ENCODE measurements around the gene HPCAL1. TPM values are rescaled to one million over a fixed set of nuclear protein-coding genes. Genes with fewer than 3 reads are reported as not detected.

HPCAL1 gene
- polyA plus RNA-seq, 1 donor: 48.5 TPM

DNA sequence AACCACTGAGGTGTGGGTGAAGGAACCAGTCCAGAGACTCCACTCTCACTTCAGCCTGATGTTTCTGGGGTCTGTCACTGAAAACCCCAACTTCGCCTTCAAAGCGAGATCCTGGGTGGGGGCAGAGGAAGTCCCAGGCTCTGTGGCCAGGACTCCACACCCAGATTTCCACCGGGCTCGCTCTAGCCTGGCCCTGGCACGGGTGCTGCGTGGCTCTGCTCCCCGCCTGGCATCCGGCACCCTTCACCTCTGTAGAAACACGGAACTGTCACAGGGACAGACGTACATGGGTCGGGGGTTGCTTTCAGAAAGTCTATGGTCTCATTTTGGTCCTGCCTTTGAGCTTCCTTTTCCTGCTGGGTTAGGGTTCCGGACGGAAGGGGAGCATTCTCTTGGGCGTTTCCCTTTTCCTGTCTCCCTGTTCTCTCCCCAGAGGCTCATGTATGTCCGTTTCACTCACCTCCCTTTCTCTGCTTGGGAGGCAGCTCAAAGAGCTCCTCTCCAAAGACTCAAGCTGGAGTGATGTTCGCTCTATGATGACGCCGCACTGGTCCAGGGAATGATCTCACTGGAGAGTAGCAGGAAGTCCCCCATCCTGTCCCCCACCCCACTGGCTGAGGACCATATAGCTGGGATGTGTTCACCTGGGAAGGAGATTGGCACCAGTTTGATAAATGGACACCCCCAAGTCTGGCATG, 103.9 kb downstream of the HPCAL1 start:
- no peak for DNase-seq (ENCODE audit: low read depth)

- no peak for DNase-seq (ENCODE audit: low read depth)
Measured at GRCh38 chr2:10407432-10407831, 104.7 kb downstream of the HPCAL1 start.

DNA sequence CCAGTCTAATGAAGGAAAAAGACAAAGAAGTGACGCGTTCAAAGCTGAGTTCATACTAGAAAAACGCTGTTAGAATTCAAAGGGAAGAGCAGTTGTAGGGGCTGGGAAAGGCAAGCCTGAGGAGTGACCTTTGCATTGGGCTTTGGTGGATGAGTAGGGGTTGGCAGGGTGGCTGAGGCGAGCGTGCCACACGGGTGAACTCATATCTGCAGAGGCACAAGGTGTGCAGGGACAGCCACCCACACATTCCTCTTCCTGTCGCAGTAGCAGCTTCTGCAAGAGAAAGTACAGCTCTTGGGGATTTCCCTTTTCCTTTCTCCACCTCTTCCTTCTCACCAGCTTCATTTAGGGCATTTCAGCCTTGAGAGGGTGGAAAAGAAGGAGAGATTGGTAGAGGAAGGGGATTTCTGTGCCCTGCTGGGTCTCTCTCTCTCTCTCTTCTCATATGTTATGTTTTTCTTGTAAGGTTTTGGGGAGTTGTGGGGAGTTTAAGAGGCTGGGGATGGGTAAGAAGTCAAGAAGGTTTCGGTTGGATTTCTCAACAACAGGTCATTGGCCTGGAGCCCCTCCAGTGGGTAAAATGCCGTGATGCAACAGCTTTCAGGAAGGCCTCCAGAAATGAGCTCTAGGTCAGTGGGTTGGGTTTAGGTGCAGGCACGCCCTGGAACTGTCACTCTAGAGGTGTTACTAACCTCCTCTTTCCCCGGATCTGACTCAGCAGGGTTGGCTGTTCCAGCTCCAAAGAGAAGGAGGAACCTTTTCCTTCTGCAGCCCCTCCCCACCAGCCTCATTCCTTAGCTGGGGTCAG, 105.3 kb downstream of the HPCAL1 start:
- DNase-seq (ENCODE audit: low read depth): no peak

GRCh38 chr2:10408649-10409579, 106.2 kb downstream of the HPCAL1 start:
- no peak for DNase-seq (ENCODE audit: low read depth)

DNA sequence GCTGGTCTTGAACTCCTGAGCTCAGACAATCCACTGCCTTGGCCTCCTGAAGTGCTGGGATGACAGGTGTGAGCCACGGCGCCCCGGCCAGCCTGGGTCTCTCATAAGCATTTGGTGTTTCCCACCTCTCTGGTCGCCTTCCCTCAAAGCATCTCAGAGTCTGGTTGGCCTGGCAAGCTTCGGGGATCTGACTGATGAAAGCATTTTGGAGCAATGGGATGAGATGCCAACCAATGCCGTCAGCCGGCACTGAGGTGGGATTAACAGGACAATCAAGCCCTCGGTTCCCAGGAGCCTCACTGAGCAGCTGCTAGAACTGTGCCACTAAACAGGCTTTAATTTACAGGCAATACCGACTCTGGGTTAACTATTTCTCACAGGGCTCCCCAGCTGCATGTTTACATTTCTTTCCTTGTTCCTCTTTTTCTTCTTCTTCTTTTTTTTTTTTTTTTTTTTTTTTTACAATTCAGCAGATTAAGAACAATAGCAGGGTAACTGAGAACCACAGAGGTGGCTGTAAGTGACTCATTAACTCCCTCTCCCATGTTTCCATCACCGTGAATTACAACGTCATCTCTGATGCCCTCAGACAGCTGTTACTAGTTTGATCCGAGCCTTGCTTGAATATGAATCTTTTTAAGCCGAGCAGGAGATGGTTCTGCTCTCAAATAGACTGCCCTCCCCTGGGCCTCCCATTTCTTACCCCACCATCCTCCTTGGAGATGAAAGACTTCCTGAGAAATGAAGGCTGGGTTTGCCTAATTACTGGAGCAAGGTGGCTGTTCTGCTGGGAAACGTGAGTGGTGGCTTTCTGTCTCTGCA, 107.5 kb downstream of the HPCAL1 start:
- no peak for DNase-seq (ENCODE audit: low read depth)

DNA sequence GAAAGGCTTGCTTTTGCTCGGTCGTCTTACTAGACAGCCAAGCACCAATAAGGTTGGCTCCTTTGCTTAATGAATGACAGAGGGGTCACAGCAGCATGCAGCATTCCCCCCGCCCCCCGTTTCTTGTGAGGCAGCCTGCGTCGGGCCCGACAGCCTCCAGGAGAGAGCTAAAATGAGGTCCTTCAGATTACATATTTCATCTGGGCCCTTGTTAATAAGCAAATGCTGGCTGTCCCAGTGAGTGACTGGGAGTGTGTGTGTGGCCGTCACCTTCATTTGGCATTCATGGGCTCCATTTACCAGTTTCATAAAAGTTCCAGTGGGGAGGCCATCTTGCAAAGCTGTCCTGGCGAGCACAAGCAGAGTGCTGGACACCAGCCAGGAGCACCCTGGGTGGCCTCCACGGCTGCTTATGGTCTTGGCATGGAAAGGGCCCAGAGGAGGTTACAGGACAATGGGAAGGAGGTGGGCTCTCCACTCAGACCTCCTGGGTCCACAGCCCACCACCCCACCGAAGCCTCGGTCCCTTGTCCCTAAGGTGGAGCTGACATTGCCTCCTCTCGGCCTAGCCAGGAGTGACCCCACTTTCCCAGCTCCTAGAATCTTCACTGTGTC, 108.2 kb downstream of the HPCAL1 start:
- DNase-seq (ENCODE audit: low read depth): no peak

DNA sequence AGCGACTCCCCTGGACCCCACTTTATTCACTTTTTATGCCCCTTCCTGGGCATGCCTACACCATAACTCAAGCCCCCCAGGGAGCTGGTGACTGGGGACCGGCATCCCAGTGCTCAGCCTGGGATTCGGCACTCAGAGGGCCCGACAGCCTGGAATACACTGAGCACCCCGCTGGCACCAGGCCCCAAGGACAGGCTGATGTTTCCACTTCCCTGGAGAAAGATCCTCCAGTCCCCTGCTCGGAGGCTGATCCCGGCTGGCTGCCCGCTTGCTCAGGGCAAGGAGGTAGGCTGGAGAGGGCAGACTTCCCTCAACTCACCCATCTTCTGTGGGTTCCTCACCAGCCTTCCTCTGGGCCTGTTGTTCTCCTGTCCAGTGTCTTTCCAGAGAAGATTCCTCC, 108.9 kb downstream of the HPCAL1 start:
- no peak for DNase-seq (ENCODE audit: low read depth)

- no peak for DNase-seq (ENCODE audit: low read depth)
Measured at GRCh38 chr2:10412380-10412779, 109.7 kb downstream of the HPCAL1 start.

DNA sequence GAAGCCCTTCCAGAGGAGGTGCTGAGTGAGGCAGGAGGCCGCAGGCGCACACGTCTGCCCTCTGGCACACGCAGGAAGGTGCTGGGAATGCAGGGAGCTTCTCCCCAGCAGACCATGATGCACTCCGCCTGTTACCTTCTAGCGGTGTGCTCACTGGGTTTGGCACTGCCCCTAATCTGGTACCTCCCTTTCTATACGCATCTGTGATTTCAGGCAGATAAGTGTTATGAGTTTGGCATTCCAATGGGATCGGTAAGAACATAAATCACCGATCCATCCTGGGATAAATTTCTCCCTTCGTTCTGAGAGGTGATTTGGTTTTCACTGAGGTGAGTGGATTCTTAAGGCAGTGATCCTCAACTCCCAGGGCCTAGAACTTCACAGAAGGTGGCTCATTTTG, 110.8 kb downstream of the HPCAL1 start:
- no peak for DNase-seq (ENCODE audit: low read depth)

- no peak for DNase-seq (ENCODE audit: low read depth)
Measured at GRCh38 chr2:10413991-10414451, 111.3 kb downstream of the HPCAL1 start.

- DNase-seq (ENCODE audit: low read depth): no peak
Measured at GRCh38 chr2:10414591-10414990, 111.9 kb downstream of the HPCAL1 start.

DNA sequence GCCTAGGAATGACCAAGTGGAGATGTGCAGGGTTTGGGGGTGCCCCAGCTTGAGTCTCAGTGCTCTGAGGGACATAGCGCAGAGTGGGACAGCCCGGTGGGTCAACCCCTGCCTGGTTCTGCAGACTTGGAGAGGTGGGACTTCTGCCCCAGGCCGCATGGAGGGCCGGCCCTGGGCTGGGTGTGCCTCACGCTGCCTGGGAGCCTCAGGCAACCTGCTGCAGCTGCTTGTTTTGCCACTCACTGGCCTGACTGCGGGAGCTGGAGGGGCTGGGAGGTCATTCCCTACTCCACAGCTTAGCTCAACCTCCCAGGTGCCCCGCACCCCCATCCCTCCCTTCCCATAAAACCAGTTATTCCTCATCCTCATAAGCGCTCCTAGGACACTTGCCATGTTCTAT, 112.3 kb downstream of the HPCAL1 start:
- no peak for DNase-seq (ENCODE audit: low read depth)

DNA sequence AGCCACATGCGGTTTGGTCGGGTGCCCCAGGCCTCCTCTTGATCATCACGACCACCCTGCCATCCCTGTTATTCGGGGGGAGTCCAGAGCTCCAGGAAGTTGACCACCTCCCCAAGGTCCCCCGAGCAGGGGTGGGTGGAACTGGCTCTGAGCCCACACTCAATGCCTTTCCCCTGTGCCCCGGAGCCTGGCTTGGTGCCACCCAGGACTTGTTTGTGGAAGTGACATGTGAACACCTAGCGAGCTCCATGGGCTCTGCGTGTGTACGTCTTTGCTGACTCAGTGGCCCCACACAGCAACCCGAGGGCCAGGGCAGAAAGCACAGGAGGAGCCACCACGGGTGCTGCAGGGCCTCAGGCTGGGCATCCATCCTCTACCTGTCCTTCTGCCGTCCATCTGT, 112.9 kb downstream of the HPCAL1 start:
- no peak for DNase-seq (ENCODE audit: low read depth)

GRCh38 chr2:10417551-10418335, 115.0 kb downstream of the HPCAL1 start:
- DNase-seq (ENCODE audit: low read depth): no peak

GRCh38 chr2:10419553-10420257, 117.0 kb downstream of the HPCAL1 start:
- DNase-seq (ENCODE audit: low read depth): no peak

DNA sequence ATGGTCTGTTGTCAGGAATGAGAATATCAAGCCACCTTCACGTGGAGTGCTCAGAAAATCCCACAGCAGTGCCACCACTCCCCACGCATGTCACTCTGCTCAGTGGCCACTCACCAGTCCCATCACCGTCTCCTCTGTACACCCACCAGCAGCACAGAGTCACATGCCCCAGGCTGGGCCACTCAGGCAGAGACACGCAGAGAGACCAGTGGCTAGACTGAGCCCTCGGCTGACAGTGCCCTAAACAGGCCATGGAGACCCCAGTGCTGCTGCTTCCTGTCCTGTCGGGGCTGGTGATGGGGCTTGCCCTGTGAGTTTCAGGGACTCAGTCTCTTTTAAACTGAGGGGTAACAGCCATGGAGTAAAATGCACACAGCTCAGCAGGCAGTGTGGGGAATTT, 119.5 kb downstream of the HPCAL1 start:
- no peak for DNase-seq (ENCODE audit: low read depth)

- no peak for DNase-seq (ENCODE audit: low read depth)
Measured at GRCh38 chr2:10422732-10423399, 120.2 kb downstream of the HPCAL1 start.

DNA sequence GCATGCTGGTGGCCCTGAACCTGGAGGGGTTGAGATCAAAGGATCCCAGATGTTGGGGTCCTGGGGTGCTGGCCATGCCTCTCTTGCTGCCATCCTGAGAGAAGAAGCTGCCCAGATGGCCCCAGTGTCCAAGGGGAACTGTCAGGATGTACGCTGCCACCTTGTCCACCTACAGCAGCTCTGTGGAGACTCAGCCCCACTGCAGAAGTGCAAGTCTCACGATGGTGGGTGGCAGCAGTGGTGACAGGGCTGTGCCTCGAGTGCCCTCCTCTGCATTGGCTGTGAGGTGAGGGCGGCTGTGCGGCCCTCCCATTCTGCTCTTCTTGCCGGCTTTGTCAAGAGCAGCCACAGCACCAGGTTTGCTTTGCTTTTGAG, 120.7 kb downstream of the HPCAL1 start:
- no peak for DNase-seq (ENCODE audit: low read depth)

GRCh38 chr2:10424051-10424450, 121.3 kb downstream of the HPCAL1 start:
- no peak for DNase-seq (ENCODE audit: low read depth)
